AG09319 (cell line): ENCODE measurements around the gene SHISA2.
A peak's percentile ranks its signal among the peaks of the same experiment; 100 is the strongest.
"Not testable (repeated sequence)": the region's sequence is repeated elsewhere in the genome, so short reads cannot be mapped to it uniquely, and the experiment has no call there.

Experiments used
- DNase-seq: peaks from one replicate; pipeline ENCODE4 v3.0.0-alpha.2; 2010; ENCODE audit warnings: low read depth; ENCODE audit errors: extremely low read depth
- TF ChIP-seq, protein P1 (sequence below): IDR thresholded peaks from 2 replicates; pipeline ENCODE4 v1.5.1; 2011; ENCODE audit warnings: low read depth, mild to moderate bottlenecking, inconsistent platforms, low read length, moderate library complexity

Gene SHISA2

DNA sequence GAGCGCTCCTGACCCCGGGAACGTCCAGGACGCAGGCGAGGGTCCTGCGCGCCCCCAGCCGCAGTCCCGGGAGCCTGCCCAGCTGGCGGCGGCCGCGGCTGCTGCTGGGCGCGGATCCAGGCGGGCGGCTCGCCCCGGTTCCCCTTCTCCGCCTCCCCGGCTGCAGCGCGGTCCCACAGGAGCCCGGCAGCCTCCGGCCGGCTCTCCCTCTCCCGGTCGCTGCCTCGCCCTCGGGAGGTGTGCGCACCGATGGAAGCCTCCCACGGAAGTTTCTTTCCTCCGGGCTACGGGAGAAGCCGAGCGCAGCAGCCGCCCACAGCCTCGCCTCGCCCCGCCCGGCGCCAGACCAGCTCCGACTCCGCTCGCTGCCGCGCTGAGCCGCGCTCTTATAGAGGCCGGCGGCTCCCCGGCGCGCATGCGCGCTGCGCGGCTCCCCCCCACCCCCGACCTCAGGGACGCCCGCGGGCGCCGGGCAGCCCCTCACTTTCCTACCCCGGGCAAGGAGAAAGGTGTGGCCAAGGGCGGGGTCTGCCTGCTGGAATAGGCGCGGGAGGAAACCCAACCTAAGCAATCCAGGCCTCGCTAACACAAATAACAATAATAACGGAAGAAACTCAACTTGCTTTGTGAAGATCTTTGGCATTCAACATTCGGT lies at the start of gene SHISA2:
SHISA2 (minus strand) TSS at position 360 of the 655 bp plus-strand sequence. CDS start 1,041 bp downstream, outside the sequence.
- DNase-seq, result no peak

DNA sequence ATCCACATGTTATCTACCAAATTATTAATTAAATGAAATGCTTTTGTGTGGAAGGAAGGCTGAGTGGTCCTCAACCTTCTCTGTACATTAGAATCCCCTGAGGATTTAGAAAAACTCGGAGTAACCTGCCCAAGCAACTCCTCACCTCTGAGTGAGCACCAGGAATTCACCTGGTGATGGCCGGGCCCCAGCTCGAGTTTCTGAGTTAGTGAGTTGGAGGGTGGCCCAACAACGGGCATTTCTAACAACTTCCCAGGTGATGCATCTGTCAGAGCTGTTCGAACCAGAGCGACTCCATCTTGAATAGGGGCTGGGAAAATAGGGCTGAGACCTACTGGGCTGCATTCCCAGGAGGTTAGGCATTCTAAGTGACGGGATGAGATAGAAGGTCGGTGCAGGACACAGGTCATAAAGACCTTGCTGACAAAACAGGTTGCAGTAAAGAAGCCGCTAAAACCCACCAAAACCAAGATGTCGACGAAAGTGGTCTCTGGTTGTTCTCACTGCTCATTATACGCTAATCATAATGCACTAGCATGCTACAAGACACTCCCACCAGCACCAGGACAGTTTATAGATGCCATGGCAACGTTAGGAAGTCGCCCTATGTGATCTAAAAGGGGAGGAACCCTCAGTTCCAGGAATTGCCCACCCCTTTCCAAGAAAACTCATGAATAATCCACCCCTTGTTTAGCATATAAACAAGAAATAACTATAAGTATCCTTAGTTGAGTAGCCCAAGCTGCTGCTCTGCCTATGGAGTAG lies 44.2 kb upstream of the SHISA2 start:
- DNase-seq, result no peak

More for the DNA sequence above, at the start of gene SHISA2:
- TF ChIP-seq, protein P1, sequence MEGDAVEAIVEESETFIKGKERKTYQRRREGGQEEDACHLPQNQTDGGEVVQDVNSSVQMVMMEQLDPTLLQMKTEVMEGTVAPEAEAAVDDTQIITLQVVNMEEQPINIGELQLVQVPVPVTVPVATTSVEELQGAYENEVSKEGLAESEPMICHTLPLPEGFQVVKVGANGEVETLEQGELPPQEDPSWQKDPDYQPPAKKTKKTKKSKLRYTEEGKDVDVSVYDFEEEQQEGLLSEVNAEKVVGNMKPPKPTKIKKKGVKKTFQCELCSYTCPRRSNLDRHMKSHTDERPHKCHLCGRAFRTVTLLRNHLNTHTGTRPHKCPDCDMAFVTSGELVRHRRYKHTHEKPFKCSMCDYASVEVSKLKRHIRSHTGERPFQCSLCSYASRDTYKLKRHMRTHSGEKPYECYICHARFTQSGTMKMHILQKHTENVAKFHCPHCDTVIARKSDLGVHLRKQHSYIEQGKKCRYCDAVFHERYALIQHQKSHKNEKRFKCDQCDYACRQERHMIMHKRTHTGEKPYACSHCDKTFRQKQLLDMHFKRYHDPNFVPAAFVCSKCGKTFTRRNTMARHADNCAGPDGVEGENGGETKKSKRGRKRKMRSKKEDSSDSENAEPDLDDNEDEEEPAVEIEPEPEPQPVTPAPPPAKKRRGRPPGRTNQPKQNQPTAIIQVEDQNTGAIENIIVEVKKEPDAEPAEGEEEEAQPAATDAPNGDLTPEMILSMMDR, result no peak

DNA sequence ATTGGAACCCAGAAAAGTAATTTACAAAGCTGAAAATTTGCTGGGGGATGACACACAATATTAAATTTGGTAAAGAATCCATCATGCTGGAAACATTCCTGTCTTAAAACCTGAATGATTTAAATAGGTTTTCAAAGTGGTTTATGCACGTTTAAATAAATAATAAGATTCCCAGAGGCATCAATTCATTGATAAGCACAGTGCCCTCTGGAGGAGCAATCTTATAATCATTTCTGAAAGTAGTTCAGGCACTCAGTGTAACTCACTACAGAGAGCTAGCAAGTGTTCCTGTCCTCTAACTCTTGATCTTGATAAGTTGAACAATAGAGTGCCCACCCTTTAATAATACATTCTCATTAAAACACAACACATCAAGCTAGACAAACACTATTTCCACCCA lies 43.5 kb upstream of the SHISA2 start:
- no peak for DNase-seq
- TF ChIP-seq, protein P1, result no peak

More for the DNA sequence above, 44.2 kb upstream of the SHISA2 start:
- TF ChIP-seq, protein P1, result no peak

GRCh38 chr13:26076821-26077220 lies 25.0 kb upstream of the SHISA2 start:
- DNase-seq, result not testable (repeated sequence)

GRCh38 chr13:26075498-26075897 lies 23.7 kb upstream of the SHISA2 start:
- DNase-seq, result no peak
- TF ChIP-seq, protein P1, result no peak; the same call in 1 of the 2 replicates

DNA sequence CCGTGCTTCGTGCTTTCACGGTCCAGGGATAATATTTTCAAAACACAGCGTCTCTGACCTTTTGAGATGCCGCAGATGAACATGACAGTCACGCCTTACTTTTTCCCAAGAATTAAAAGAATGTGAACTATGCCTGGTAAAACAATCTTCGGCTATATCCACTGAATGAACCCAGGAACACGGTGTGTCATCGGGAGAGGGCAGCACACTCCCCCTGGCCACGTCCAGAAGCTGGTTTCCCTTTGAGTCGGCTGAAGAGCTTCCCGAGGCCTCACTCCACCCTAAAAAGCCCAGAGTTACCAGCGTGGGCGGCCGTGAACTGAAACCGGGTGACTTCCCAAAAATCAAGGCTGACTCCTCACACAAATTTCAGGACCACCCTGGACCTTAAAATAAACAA lies 22.9 kb upstream of the SHISA2 start:
- TF ChIP-seq, protein P1, result no peak; the same call in 1 of the 2 replicates
- DNase-seq, result peak; percentile 15

DNA sequence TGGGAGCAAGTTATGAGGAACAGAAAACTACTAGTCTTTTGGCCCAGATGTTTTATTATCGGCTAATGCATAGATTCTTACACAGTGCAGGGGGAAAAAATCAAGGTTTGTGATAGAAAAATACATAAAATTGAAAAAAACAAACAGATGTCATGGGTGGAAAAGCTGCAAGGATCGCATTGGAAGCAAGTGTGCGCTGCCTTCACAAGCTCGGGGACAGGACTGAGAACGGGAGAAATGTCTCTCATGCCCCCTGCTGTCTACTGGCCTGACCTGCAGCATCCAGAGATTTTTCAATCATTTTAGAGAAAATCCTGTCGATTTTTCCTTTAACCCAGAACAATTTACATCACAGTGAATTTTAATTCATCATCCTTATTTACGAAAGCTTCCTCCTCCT lies 20.5 kb upstream of the SHISA2 start:
- DNase-seq, result not testable (repeated sequence)

DNA sequence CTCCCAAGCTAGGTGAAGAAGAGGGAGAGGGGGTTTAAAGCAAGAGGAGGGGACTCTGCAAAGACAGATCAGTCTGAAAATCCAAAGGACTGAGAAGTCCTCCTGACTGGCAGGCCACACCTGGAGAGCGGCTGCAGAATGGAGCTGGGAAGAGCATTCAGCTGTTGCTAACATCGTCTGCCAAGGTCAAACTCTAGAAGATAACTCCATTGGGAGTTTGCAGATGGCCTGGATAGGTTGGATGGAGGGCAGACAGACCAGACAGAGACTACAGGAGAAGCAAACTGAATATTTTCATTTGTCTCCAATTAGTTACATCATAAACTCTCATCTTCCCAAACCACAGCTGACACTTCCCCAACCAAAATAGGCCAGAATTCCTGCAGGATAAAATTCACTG lies 19.9 kb upstream of the SHISA2 start:
- TF ChIP-seq, protein P1, result no peak
- DNase-seq, result no peak

DNA sequence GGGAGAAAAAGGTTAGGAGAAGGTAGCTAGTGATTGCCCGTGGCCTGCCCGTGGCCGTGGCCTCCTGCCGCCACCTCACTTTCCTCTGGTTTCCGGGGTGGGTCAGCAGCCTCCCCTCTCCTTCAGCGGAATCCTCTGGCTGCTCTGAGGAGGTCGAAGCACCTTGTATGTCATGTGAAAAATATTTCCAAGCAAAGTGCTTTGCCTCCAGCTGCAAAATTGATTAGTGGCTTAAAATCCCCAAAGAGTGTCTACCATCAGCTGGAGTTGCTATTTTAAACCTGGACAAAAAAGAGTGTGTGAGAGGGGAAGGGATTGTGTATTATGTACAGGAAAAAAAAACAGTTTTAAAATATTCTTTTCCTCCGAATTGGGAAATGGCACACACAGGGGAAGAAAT lies 17.8 kb upstream of the SHISA2 start:
- not testable (repeated sequence) for DNase-seq

GRCh38 chr13:26068372-26068771 lies 16.6 kb upstream of the SHISA2 start:
- not testable (repeated sequence) for DNase-seq
